Activated CD4-positive, alpha-beta T cell treated with anti-CD3 and anti-CD28 coated beads, Interleukin-2, Interleukin-6, amounts not matched to agents 100 ng/mL and 50 ng/mL, durations not matched to agents 16 hours and 8 hours (primary cell): Measurements from ENCODE around the gene PIP5KL1.

Experiments used
- DNase-seq: peaks from one replicate; pipeline ENCODE4 v3.0.0-alpha.2; 2020

The PIP5KL1 gene

GRCh38 chr9:127968700-127969383, 38.3 kb upstream of the PIP5KL1 start:
- no peak for DNase-seq

DNA sequence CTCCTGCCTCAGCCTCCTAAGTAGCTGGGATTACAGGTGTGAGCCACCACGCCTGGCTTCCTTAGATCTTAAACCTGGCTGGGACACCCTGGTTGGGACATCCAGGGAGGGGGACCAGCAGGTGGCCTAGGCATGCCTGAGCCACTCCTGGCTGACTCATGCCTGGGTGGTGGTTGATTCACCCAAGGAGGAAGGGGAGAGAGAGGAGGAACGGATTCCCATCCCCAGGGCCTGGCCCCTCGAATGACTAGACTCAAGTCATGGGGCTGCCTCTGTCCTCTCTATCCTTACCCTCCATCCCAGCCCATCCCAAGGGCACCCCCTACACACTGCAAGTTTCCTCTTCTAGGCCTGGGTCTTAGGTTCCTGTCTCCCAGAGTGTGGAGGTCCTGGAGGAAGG, 37.5 kb upstream of the PIP5KL1 start:
- no peak for DNase-seq

GRCh38 chr9:127967151-127967809, 36.7 kb upstream of the PIP5KL1 start:
- no peak for DNase-seq

GRCh38 chr9:127966416-127967150, 36.0 kb upstream of the PIP5KL1 start:
- DNase-seq = no peak

DNA sequence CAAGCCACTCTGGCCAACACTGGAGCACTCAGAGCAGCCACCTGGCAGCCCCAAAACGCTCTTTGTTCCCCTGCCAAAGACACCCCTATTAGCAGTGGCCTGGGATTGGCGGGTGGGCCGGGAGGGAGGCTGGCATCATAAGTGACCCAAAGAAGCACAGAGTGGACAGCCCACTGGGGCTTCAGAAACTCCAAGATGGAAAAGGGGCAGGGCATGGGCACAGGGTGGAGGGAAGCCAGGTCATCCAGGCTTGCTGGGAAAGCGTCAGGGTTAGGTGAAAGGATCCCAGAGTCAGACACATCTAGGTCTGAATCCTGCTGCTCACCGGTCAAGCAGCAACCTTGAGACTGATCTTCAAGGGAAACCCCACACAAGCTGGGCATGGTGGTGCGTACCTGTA, 35.4 kb upstream of the PIP5KL1 start:
- DNase-seq = no peak

DNA sequence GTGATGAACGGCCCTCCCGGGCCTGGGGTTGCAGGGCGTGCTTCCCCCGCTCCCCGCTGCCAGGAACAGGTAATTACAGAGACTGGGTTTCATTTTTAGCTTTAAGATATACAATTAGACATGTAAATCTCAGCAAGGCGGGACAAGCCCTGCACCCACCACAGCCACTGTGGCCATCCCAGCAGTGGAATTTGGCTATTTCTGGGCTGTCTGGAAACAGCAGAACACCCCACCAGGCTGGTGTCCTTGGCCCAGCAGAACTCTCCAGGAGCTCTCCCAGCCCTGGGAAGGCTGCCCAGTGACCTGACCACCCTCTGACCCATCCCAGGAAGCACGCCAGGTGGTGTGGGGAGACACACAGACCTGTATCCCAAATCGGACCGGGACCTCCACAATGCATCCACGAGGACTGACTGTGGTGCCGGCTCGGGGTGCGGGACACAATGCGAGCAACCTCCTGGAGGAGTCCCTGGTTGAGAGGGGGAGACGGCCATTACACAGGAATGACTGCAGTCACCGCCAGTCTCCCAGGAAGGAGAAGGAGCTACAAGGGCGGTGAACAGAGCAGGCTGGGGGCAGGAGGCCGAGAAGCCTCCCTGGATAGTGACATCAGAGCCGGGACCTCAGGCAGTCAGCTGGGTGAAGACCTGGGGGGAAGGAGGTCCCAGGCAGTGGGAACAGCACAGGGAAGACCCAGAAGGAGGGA, 32.9 kb upstream of the PIP5KL1 start:
- no peak for DNase-seq

DNA sequence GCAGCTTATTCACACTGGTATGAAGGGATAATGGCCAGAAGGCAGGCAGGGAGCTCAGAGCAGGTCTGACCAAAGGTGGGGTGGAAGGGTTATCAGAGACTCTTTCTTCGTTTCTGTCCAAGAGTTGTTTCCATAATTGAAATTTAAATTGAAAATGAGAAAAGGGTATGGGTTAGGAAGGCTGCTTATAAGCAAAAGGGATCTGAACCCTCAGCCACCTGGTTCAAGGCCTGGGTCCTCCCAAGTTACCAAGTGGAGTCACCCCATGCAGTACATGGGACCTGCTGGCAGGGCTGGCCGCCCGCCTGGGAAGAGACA, 32.4 kb upstream of the PIP5KL1 start:
- DNase-seq = no peak

DNA sequence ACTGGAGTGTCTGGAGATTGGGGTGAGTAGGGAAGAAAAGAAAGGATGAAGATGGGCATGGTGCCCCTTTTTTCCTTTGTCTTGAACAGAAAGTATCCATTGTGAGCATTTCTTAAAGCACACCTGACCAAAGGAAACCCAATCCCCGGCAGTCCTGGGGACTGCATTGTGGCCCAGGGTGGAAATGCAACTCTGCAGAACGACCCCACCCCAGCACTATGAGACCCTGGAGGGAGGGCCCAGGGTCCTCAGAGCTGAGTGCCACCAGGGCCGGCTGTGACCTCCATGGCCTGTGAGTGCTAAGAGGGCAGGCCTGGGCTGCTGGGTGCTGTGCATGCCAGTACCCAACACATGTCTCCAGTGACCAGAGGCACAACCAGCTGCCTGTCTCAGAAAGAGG, 31.7 kb upstream of the PIP5KL1 start:
- no peak for DNase-seq

GRCh38 chr9:127961613-127962155, 31.1 kb upstream of the PIP5KL1 start:
- no peak for DNase-seq

- no peak for DNase-seq
Measured at GRCh38 chr9:127961155-127961490, 30.5 kb upstream of the PIP5KL1 start.

DNA sequence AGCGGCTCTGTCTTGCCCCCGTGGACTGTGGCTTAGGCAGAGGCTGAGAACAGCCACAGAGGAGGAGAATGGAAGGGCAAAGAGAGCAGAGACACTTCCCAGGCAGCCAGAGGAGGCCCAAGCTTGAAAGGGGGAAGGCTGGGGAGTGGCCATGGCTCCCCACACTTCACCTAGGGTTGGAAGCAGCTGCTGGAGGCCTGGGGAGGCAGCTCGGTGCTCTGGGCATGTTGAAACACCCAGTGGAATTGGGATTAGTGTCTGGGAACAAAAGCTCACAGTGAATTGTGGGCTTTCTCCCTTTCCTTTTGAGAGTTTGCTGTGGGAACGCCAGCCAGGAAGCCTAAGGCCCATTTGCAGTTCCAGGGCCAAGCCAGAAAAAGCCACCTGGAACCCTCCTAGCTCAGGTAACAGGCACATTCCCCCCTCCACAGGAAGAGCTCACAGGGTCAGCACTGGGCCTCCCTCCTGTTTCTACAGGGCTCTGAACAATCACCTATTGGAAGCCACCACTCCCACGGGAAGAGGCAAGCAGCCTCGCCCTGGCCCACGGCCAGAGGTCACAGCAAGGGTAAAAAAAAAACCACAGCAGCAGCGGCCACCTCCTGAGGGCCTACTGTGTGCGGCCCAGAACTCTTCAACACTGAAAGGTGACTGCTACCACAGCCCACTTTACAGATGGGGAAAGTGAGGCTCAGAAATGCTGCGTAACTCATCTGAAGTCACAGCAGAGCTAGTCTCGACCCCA, 30.0 kb upstream of the PIP5KL1 start:
- no peak for DNase-seq

DNA sequence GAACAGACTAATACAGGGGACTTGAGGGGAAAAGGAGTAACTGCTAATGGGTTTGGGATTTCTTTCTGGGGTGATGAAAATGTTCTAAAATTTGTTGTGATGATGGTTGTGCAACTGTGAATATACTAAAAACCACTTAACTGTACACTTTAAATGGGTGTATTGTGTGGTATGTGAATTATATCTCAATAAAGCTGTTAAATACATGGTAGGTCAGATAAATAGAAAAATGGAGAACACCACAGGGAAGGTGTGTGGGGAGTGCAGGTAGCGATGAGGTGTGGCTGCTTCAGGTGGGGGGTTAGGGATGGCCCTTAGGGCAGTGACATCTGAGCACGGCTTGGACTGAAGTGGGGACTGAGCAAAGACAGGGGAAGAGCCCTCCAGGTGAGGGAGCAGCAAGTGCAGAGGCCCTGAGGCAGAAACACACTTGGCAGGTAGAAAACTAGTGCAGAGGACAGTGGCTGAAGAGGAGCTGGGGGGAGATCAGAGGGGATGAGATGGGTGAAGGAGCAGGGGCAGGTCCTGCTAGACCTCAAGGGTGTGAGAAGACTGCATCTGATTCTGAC, 29.3 kb upstream of the PIP5KL1 start:
- no peak for DNase-seq

DNA sequence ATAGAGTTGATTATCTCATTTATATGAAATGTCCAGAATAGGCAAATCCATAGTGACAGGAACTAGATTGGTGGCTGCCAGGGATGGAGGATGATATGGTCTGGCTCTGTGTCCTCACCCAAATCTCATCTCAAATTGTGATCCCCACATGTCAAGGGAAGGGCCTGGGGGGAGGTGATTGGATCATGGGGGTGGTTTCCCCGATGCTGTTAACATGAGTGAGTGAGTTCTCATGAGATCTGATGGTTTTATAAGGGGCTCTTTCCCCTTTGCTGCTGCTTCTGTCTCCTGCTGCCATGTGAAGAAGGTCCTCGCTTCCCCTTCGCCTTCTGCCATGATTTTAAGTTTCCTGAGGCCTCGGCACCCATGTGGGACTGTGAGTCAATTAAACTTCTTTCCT, 28.8 kb upstream of the PIP5KL1 start:
- no peak for DNase-seq

GRCh38 chr9:127958728-127959127, 28.2 kb upstream of the PIP5KL1 start:
- no peak for DNase-seq

DNA sequence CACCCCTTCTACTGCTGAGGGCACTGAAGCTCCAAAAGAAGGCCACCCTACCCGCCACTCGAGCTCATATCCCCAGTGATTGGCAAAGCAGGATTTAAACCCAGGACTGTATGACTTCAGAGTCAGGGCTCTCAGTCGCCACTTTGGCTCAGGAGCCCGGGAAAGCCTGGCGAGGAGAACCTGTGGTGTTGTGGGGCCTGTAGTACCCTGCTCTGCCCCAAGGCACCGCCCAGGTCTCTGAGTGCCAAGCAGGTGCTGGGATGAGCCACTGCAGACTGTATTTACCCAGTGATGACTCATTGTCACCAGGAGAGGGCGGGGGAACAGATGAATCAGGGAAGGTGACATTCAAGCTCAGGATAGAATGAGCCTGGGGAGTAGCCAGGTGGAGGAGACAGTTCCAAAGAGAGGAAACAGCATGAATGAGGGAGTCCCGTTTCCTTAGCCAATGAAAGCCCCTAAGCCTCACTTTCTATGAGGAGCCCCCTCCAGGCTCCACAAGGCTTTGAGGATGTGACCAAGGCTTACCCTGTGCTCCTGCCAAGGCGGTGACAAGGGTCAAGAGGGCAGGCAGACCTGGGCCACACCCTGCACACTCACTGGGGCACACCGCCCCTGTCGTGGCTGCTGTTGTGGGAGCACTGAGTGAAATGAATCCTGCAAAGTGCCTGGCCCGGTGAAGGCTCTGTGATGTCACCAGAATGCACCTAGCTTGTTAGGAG, 24.9 kb upstream of the PIP5KL1 start:
- peak; percentile 87 for DNase-seq

- DNase-seq = no peak
Measured at GRCh38 chr9:127954831-127955293, 24.3 kb upstream of the PIP5KL1 start.

GRCh38 chr9:127953768-127954505, 23.4 kb upstream of the PIP5KL1 start:
- DNase-seq = no peak

GRCh38 chr9:127953154-127953553, 22.6 kb upstream of the PIP5KL1 start:
- DNase-seq = no peak

DNA sequence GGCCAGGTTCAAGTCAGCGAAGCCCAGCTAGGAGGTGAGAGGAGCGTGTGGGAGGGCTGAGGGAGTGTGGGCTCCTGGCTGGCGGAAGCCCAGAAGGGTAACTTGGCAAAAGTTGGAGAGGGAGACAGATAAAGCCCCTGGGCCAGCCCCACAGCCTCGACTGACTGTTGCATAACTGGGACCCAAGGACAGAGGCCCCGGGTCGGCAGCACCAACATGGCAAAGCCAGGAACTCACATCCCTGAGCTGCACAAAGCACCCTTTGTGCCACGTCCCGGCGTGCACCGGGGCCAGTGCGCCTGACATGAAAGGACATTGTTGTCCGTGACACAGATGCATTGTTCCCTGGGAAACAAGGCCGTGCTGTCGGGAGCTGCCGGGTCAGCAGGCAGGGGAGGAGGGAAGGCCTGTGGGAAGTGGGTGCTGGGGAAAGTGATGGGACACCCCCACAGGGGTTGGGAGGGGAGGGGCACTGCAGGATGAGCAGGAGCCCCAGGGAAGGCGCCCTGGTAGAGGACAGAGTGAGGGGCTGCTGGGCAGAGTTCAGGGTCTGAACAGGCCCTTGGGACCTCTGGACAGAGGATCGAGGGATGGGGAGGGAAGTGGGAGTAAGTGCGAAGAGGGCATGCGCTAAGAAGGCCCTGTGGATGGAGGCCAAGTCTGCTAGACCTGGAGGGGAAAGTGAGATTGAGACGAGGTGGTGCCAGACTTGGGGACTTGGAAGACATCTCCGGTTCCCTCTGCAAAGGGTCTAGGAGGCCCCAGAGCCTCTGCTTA, 20.1 kb upstream of the PIP5KL1 start:
- DNase-seq = no peak
